K562 (cell line): Measurements from ENCODE around the gene GRB2. TPM values are rescaled to one million over a fixed set of nuclear protein-coding genes. Genes with fewer than 3 reads are reported as not detected.
A peak's percentile ranks its signal among the peaks of the same experiment; 100 is the strongest.

Source experiments
- BCLAF1 ChIP-seq, 2 experiments: fragments of 450-650 bp in 1 of 2; IDR thresholded peaks; 2 replicates each; pipeline ENCODE4 v1.6.1; 2011 to 2017; ENCODE audit warnings: low read depth in 2 of 2, antibody characterized with exemption in 1 of 2, borderline replicate concordance in 1 of 2, low read length in 1 of 2, mild to moderate bottlenecking in 1 of 2, mixed read lengths in 1 of 2; ENCODE audit not compliant: control insufficient read depth in 1 of 2
- CBX3 ChIP-seq, 2 experiments: IDR thresholded peaks; 1 replicate in 1 of 2; 2 replicates in 1 of 2; pipeline ENCODE4 v1.6.1; 2012; ENCODE audit warnings: inconsistent platforms in 2 of 2, low read length in 2 of 2, borderline replicate concordance in 1 of 2, control low read depth in 1 of 2
- DIDO1 ChIP-seq: fragments of 450-650 bp; IDR thresholded peaks from 2 replicates; pipeline ENCODE4 v1.6.1; 2016; ENCODE audit warnings: low read depth, missing biosample characterization, missing genetic modification characterization
- EGR1 ChIP-seq: fragments of 450-650 bp; conservative IDR thresholded peaks from 2 replicates; pipeline ENCODE4 v1.6.1; 2017; ENCODE audit warnings: mild to moderate bottlenecking
- HDAC2 ChIP-seq: fragments of 450-650 bp; IDR thresholded peaks from 2 replicates; pipeline ENCODE4 v1.6.1; 2016; ENCODE audit warnings: mild to moderate bottlenecking
- KAT7 ChIP-seq: sonication (generic); formaldehyde crosslinking; IDR thresholded peaks from 2 replicates; pipeline ENCODE4 v1.8.0; 2022; ENCODE audit warnings: missing genetic modification reagents, mild to moderate bottlenecking, borderline replicate concordance
- KDM1A ChIP-seq, 2 experiments: fragments of 450-650 bp; IDR thresholded peaks; 2 replicates each; pipeline ENCODE4 v1.6.1; 2016; ENCODE audit warnings: mild to moderate bottlenecking in 2 of 2
- LCOR ChIP-seq: sonication (generic); formaldehyde crosslinking; IDR thresholded peaks from 2 replicates; pipeline ENCODE4 v1.8.0; 2022; ENCODE audit warnings: mild to moderate bottlenecking, missing genetic modification reagents
- NR3C1 ChIP-seq: sonication (generic); formaldehyde crosslinking; IDR thresholded peaks from 2 replicates; pipeline ENCODE4 v1.8.1; 2022; ENCODE audit warnings: missing genetic modification reagents
- RNF2 ChIP-seq: sonication (generic); IDR thresholded peaks from 2 replicates; pipeline ENCODE4 v1.6.1; 2016
- ZNF175 ChIP-seq: fragments of 200-800 bp; sonication (Bioruptor generic); IDR thresholded peaks from 2 replicates; pipeline ENCODE4 v1.6.1; 2016; ENCODE audit warnings: low read depth, mild to moderate bottlenecking, missing genetic modification characterization, missing compliant biosample characterization
- ZNF3 ChIP-seq: fragments of 250-450 bp; sonication (Bioruptor Pico); IDR thresholded peaks from 2 replicates; pipeline ENCODE4 v1.5.0; 2021; ENCODE audit warnings: mild to moderate bottlenecking, moderate library complexity
- ZNF311 ChIP-seq: fragments of 250-450 bp; sonication (Bioruptor Pico); IDR thresholded peaks from 2 replicates; pipeline ENCODE4 v1.4.0; 2020; ENCODE audit warnings: mild to moderate bottlenecking, moderate library complexity
- ZNF431 ChIP-seq: sonication (generic); formaldehyde crosslinking; IDR thresholded peaks from 2 replicates; pipeline ENCODE4 v1.8.0; 2022; ENCODE audit warnings: mild to moderate bottlenecking, missing genetic modification reagents
- ZNF449 ChIP-seq: fragments of 250-450 bp; sonication (Bioruptor Pico); IDR thresholded peaks from 2 replicates; pipeline ENCODE4 v1.8.0; 2022; ENCODE audit warnings: moderate library complexity, mild to moderate bottlenecking, inconsistent platforms
- ZNF696 ChIP-seq: fragments of 250-450 bp; sonication (Bioruptor Pico); conservative IDR thresholded peaks from 2 replicates; pipeline ENCODE4 v1.4.0; 2020; ENCODE audit warnings: mild to moderate bottlenecking, moderate library complexity
- polyA plus RNA-seq, 8 experiments: library from polyadenylated mRNA; depleted of rRNA in 4 of 8; stranded (reverse) in 5 of 8; unstranded in 3 of 8; fragments of >200 nt; fragmentation: Nextera tagmentation in 2 of 8; fragmentation: Illumina TruSeq in 1 of 8; extraction: Ambion mirVana in 2 of 8; extraction: Trizol in 1 of 8; gene quantifications; 2 replicates each; pipeline versions ENCODE4 v1.2.1 to v1.2.3, GENCODE V29; 2011 to 2014; ENCODE audit warnings: inconsistent platforms in 1 of 8, missing spikeins in 1 of 8
- total RNA-seq, 7 experiments: library from RNA; depleted of rRNA in 6 of 7; stranded (reverse); fragments of >200 nt in 6 of 7; fragmentation: Illumina TruSeq in 2 of 7; extraction: Trizol in 2 of 7; gene quantifications; 2 replicates each; pipeline versions ENCODE4 v1.2.1 to v1.2.3, GENCODE V29; 2011 to 2021; ENCODE audit warnings: low replicate concordance in 1 of 7
- TF ChIP-seq, protein P1 (sequence below): fragments of 250-450 bp; sonication (Bioruptor Pico); IDR thresholded peaks from 2 replicates; pipeline ENCODE4 v1.4.0; 2020

Gene GRB2
- total and polyA plus RNA-seq, 9 of the 15 experiments (the other 6 are each of a cell fraction or from before 2014, with no cell fraction given), result 57.2 to 136 (median 84.8) TPM

DNA sequence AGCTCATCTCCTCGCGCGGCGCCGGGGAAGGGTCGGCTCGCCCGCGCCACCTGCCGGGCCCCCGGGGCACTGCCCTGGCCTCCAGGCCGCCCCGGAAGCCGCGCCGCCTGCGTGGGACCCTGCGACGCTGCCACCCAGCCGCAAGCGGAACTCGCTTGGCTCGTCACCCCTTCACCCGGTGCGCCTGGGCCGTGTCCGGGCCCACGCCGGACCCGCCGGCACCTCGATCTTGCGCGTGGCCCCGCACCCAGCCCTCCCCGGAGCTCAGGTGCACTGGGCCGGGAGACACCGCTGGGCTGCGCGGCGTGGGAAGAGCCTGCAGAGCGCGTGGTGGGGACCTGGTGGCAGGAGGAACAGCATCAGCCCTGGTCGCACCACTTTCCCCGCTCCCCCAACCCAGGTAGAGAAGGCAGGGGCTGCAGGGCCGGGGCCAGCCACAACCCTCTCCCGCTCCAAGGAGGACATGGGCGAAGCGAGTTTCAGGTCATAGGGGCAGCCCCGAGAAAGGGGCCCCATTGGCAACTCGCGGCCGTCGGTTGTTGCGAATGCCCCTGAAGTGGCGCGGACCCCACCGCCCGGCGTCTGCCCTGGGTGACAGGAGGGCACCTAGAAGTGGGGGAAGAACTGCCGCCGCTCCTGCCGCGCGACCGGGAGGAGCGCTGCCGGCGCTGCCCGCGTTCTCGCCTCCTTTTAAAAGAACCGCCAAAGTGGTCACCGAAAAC, 134.1 kb downstream of the GRB2 start (continued):
- TF ChIP-seq ZNF175 (peak; percentile 74), BCLAF1 (IDR thresholded peaks at IDR 0.05; ENCODE audit: borderline replicate concordance in 1 of 2, control insufficient read depth in 1 of 2, low read depth in 2 of 2, low read length in 1 of 2) (no peak), CBX3 (IDR thresholded peaks at IDR 0.05; ENCODE audit: borderline replicate concordance in 1 of 2, low read length in 2 of 2) (0 out of 3 replicates have a peak, but pooled peaks of 1 of the 2 experiments have one; percentile 7), KDM1A (IDR thresholded peaks at IDR 0.05) (no peak), ZNF449 (CRISPR knock-in tag) (no peak), KAT7 (CRISPR knock-in tag) (peak; percentile 66; the same call in 1 of the 2 replicates), LCOR (0 out of 2 replicates have a peak, but pooled peaks have one; percentile 44), DIDO1 (no peak), ZNF311 (CRISPR knock-in tag) (no peak), ZNF696 (CRISPR knock-in tag) (no peak), RNF2 (0 out of 2 replicates have a peak, but pooled peaks have one; percentile 19), HDAC2 (no peak), ZNF431 (CRISPR knock-in tag) (no peak), ZNF3 (CRISPR knock-in tag) (no peak), EGR1 (peak; percentile 14; the same call in 1 of the 2 replicates), NR3C1 (CRISPR knock-in tag) (peak; percentile 26; the same call in 1 of the 2 replicates)
- TF ChIP-seq, protein P1, sequence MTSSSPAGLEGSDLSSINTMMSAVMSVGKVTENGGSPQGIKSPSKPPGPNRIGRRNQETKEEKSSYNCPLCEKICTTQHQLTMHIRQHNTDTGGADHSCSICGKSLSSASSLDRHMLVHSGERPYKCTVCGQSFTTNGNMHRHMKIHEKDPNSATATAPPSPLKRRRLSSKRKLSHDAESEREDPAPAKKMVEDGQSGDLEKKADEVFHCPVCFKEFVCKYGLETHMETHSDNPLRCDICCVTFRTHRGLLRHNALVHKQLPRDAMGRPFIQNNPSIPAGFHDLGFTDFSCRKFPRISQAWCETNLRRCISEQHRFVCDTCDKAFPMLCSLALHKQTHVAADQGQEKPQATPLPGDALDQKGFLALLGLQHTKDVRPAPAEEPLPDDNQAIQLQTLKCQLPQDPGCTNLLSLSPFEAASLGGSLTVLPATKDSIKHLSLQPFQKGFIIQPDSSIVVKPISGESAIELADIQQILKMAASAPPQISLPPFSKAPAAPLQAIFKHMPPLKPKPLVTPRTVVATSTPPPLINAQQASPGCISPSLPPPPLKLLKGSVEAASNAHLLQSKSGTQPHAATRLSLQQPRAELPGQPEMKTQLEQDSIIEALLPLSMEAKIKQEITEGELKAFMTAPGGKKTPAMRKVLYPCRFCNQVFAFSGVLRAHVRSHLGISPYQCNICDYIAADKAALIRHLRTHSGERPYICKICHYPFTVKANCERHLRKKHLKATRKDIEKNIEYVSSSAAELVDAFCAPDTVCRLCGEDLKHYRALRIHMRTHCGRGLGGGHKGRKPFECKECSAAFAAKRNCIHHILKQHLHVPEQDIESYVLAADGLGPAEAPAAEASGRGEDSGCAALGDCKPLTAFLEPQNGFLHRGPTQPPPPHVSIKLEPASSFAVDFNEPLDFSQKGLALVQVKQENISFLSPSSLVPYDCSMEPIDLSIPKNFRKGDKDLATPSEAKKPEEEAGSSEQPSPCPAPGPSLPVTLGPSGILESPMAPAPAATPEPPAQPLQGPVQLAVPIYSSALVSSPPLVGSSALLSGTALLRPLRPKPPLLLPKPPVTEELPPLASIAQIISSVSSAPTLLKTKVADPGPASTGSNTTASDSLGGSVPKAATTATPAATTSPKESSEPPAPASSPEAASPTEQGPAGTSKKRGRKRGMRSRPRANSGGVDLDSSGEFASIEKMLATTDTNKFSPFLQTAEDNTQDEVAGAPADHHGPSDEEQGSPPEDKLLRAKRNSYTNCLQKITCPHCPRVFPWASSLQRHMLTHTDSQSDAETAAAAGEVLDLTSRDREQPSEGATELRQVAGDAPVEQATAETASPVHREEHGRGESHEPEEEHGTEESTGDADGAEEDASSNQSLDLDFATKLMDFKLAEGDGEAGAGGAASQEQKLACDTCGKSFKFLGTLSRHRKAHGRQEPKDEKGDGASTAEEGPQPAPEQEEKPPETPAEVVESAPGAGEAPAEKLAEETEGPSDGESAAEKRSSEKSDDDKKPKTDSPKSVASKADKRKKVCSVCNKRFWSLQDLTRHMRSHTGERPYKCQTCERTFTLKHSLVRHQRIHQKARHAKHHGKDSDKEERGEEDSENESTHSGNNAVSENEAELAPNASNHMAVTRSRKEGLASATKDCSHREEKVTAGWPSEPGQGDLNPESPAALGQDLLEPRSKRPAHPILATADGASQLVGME (CRISPR knock-in tag), result peak; percentile 45; the same call in 1 of the 2 replicates
